Choroid plexus epithelial cell (primary cell): ENCODE measurements around the gene ARAP2.

Experiments
- DNase-seq: peaks from one replicate; pipeline ENCODE4 v3.0.0-alpha.2; 2010; ENCODE audit warnings: low read depth
- H3K4me3 ChIP-seq: 2 replicates; pipeline ENCODE4 v1.5.1; 2011; ENCODE audit warnings: low read depth, mild to moderate bottlenecking, control low read depth, low read length, moderate library complexity
- CTCF ChIP-seq: conservative IDR thresholded peaks from 2 replicates; pipeline ENCODE4 v1.5.1; 2011; ENCODE audit warnings: low read depth, mild to moderate bottlenecking, control low read depth, inconsistent platforms, low read length, moderate library complexity

The ARAP2 gene

GRCh38 chr4:36091997-36092396 is 152.3 kb downstream of the ARAP2 start:
- TF ChIP-seq CTCF: no peak
- no peak overlapping the region for H3K4me3 ChIP-seq

DNA sequence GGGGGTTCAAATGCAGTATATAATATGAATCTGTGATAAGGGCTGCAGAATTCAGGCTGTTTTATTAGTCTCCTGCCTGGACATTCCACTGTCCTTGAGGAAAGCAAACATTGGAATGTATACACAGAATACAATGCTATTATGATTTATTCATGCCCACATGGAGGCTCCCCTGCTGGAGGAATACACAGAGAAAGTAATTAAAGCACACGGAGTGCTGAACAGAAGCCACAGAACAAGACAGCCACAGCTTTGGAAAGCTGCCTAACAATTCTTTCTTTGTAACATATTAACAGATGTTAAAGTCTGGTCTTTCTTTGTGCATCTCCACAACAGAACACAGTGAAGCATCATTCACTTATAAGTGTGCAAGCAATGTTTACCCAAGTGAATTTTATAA is 155.8 kb downstream of the ARAP2 start:
- no peak overlapping the region for H3K4me3 ChIP-seq
- TF ChIP-seq CTCF: no peak
- DNase-seq: peak; percentile 22

More at GRCh38 chr4:36091997-36092396, 152.3 kb downstream of the ARAP2 start:
- no peak for DNase-seq

- no peak for TF ChIP-seq CTCF
- no peak overlapping the region for H3K4me3 ChIP-seq
- DNase-seq: no peak
Measured at GRCh38 chr4:36086261-36086786, 158.0 kb downstream of the ARAP2 start.

DNA sequence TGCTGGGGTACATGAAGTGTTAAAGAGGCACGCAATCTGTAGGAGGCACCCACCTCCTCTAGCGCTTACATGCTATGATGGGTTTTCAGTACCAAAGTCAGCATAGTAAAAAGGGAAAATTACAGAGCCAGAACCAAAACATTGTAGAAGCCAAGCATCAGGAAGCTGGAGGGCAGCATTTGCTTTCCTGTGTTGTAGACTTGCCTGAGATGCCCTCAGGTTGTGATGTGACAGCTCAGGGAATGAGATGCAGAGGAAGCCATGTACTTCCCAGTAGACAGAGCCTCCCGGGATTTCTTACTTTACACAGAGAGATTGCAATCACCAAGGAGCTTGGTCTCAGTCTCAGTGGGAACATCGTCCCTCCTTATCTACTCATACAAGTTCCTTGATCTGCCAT is 161.5 kb downstream of the ARAP2 start:
- no peak overlapping the region for H3K4me3 ChIP-seq
- no peak for TF ChIP-seq CTCF
- no peak for DNase-seq

GRCh38 chr4:36081185-36081584 is 163.1 kb downstream of the ARAP2 start:
- TF ChIP-seq CTCF: no peak
- no peak for DNase-seq

DNA sequence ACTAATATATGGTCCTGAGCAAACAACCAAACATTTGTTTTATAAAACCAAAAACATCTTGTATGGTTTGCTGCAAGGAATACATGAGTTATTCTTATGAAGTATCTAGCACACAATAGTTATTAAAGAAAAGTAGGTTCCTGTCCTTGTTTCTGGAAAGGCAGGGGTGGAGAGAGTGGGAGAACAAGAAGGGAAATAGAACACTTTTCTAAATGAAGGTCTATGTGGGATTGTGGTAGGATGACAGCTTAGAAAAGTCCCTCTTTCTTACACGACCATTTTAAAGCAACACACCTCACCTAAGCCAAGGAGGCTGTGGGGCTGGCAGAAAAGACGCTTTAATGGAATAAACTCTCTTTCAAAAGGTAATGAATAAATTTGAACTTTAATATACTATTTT is 164.6 kb downstream of the ARAP2 start:
- DNase-seq: no peak
- TF ChIP-seq CTCF: no peak
- no peak overlapping the region for H3K4me3 ChIP-seq

More at GRCh38 chr4:36081185-36081584, 163.1 kb downstream of the ARAP2 start:
- no peak overlapping the region for H3K4me3 ChIP-seq

- TF ChIP-seq CTCF: no peak
- no peak for DNase-seq
- no peak overlapping the region for H3K4me3 ChIP-seq
Measured at GRCh38 chr4:36078319-36078718, 166.0 kb downstream of the ARAP2 start.
